Adrenal gland (tissue), 5 donors: Measurements from ENCODE around the gene ADAMTSL1.

Source experiments
- POLR2A ChIP-seq, 2 donors: fragments of 450-650 bp; IDR thresholded peaks; one replicate each; pipeline ENCODE4 v1.6.1; 2017; ENCODE audit warnings: antibody characterized with exemption in 2 of 2, mild to moderate bottlenecking in 2 of 2, moderate library complexity in 1 of 2
- TF ChIP-seq, protein P1 (sequence below), 6 experiments: fragments of 450-650 bp in 4 of 6; fragments of 200-600 bp in 2 of 6; sonication (generic) in 1 of 6; IDR thresholded peaks; 1 replicate in 5 of 6; 2 replicates in 1 of 6; pipeline versions ENCODE4 v1.5.1 to v1.8.0; 2016 to 2021; ENCODE audit warnings: antibody characterized with exemption in 6 of 6, mild to moderate bottlenecking in 2 of 6, moderate library complexity in 1 of 6
- donor health status: DM: no; HTN: no; CAD: no.

DNA sequence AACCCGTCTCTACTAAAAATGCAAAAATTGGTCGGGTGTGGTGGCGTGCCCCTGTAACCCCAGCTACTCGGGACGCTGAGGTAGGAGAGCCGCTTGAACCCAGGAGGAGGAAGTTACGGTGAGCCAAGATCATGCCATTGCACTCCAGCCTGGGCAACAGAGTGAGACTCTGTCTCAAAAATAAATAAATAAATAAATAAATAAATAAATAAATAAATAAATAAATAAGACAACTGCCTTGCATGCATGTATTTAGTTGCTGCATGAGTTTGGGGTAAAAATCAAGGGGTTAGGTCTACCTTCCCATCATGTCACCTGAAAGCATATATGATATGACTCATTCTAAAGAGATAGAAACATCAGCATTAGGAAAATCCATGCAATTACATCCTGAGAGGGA lies 254.0 kb downstream of the ADAMTSL1 start:
- TF ChIP-seq, protein P1, sequence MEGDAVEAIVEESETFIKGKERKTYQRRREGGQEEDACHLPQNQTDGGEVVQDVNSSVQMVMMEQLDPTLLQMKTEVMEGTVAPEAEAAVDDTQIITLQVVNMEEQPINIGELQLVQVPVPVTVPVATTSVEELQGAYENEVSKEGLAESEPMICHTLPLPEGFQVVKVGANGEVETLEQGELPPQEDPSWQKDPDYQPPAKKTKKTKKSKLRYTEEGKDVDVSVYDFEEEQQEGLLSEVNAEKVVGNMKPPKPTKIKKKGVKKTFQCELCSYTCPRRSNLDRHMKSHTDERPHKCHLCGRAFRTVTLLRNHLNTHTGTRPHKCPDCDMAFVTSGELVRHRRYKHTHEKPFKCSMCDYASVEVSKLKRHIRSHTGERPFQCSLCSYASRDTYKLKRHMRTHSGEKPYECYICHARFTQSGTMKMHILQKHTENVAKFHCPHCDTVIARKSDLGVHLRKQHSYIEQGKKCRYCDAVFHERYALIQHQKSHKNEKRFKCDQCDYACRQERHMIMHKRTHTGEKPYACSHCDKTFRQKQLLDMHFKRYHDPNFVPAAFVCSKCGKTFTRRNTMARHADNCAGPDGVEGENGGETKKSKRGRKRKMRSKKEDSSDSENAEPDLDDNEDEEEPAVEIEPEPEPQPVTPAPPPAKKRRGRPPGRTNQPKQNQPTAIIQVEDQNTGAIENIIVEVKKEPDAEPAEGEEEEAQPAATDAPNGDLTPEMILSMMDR (IDR thresholded peaks at IDR 0.05), result no peak
- no peak for TF ChIP-seq POLR2A (IDR thresholded peaks at IDR 0.05)
